GM21423 (cell line): Measurements from ENCODE around the gene ACE2.

Experiments
- ATAC-seq: cut with Tn5 transposase; IDR thresholded peaks from one replicate; pipeline ENCODE4 v1.9.1; 2021; ENCODE audit warnings: mild to moderate bottlenecking, moderate library complexity; ENCODE audit not compliant: unreplicated experiment

ACE2 gene

GRCh38 chrX:15579778-15580747, 20.7 kb downstream of the ACE2 start:
- no peak for ATAC-seq

- no peak for ATAC-seq
These were observed 24.7 kb downstream of the ACE2 start for GRCh38 chrX:15576019-15576418.

GRCh38 chrX:15574017-15574416, 26.7 kb downstream of the ACE2 start:
- ATAC-seq: no peak

GRCh38 chrX:15570145-15570544, 30.6 kb downstream of the ACE2 start:
- no peak for ATAC-seq

- no peak for ATAC-seq
These were observed 32.7 kb downstream of the ACE2 start for GRCh38 chrX:15567886-15568616.

- ATAC-seq: no peak
These were observed 33.5 kb downstream of the ACE2 start for GRCh38 chrX:15567267-15567666.

GRCh38 chrX:15566244-15566643, 34.5 kb downstream of the ACE2 start:
- ATAC-seq: no peak

- no peak for ATAC-seq
These were observed 35.7 kb downstream of the ACE2 start for GRCh38 chrX:15564981-15565579.

GRCh38 chrX:15563056-15563455, 37.7 kb downstream of the ACE2 start:
- ATAC-seq: no peak

GRCh38 chrX:15560924-15561323, 39.8 kb downstream of the ACE2 start:
- ATAC-seq: no peak

GRCh38 chrX:15559227-15559626, 41.5 kb downstream of the ACE2 start:
- no peak for ATAC-seq

GRCh38 chrX:15549189-15550012, 51.4 kb downstream of the ACE2 start:
- ATAC-seq: no peak

GRCh38 chrX:15547356-15547755, 53.4 kb downstream of the ACE2 start:
- ATAC-seq: no peak

GRCh38 chrX:15546745-15547144, 54.0 kb downstream of the ACE2 start:
- no peak for ATAC-seq

GRCh38 chrX:15530318-15530717, 70.4 kb downstream of the ACE2 start:
- ATAC-seq: no peak

GRCh38 chrX:15529165-15529564, 71.6 kb downstream of the ACE2 start:
- ATAC-seq: no peak

- ATAC-seq: no peak
These were observed 74.9 kb downstream of the ACE2 start for GRCh38 chrX:15525664-15526416.

- ATAC-seq: no peak
These were observed 76.3 kb downstream of the ACE2 start for GRCh38 chrX:15524417-15524816.

- no peak for ATAC-seq
These were observed 77.7 kb downstream of the ACE2 start for GRCh38 chrX:15523088-15523487.

GRCh38 chrX:15522464-15522863, 78.3 kb downstream of the ACE2 start:
- ATAC-seq: no peak
